Neural progenitor cell (in vitro differentiated cells): ENCODE measurements around the gene CCDC71L.

Experiments used
- EZH2 ChIP-seq: fragments of 200-600 bp; sonication (generic); IDR thresholded peaks from 2 replicates; pipeline ENCODE4 v1.6.1; 2017; ENCODE audit warnings: antibody characterized with exemption, mild to moderate bottlenecking, moderate library complexity
- EZH2phosphoT487 ChIP-seq: fragments of 200-600 bp; sonication (generic); IDR thresholded peaks from 2 replicates; pipeline ENCODE4 v1.6.1; 2017; ENCODE audit warnings: antibody characterized with exemption
- TF ChIP-seq, protein P1 (sequence below): fragments of 200-600 bp; sonication (generic); IDR thresholded peaks from 2 replicates; pipeline ENCODE4 v1.5.1; 2017; ENCODE audit warnings: antibody characterized with exemption, mild to moderate bottlenecking

DNA sequence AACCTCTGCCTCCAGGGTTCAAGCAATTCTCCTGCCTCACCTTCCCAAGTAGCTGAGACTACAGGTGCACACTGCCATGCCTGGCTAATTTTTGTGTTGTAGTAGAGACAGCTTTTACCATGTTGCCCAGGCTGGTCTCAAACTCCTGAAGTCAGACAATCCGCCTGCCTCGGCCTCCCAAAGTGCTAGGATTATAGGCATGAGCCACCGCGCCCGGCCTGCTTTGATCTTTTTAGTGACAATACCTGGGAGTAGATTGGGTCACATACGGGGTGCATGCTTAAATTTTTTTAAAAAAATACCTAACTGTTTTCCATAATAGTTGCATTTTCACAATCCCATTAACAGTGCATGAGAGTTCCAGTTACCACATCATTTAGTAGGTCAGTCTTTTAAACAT, 47.7 kb downstream of the CCDC71L start:
- TF ChIP-seq, protein P1, sequence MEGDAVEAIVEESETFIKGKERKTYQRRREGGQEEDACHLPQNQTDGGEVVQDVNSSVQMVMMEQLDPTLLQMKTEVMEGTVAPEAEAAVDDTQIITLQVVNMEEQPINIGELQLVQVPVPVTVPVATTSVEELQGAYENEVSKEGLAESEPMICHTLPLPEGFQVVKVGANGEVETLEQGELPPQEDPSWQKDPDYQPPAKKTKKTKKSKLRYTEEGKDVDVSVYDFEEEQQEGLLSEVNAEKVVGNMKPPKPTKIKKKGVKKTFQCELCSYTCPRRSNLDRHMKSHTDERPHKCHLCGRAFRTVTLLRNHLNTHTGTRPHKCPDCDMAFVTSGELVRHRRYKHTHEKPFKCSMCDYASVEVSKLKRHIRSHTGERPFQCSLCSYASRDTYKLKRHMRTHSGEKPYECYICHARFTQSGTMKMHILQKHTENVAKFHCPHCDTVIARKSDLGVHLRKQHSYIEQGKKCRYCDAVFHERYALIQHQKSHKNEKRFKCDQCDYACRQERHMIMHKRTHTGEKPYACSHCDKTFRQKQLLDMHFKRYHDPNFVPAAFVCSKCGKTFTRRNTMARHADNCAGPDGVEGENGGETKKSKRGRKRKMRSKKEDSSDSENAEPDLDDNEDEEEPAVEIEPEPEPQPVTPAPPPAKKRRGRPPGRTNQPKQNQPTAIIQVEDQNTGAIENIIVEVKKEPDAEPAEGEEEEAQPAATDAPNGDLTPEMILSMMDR: no peak
- no peak for TF ChIP-seq EZH2phosphoT487
- no peak for TF ChIP-seq EZH2
